Trophoblast cell (in vitro differentiated cells and primary cell): ENCODE results near the gene ING3.

Experiments
- DNase-seq, 2 donors: peaks; one replicate each; pipeline ENCODE4 v3.0.0-alpha.2; 2016
- H2AFZ ChIP-seq: 2 replicates; pipeline ENCODE4 v1.6.1; 2013; ENCODE audit warnings: low read length, moderate library complexity, mild to moderate bottlenecking; ENCODE audit not compliant: insufficient read depth, poor library complexity
- H2AK5ac ChIP-seq: 2 replicates; pipeline ENCODE4 v1.6.1; 2013; ENCODE audit warnings: mild to moderate bottlenecking, low read length
- H2BK120ac ChIP-seq: 2 replicates; pipeline ENCODE4 v1.6.1; 2013; ENCODE audit warnings: low read length, mild to moderate bottlenecking, moderate library complexity; ENCODE audit not compliant: insufficient read depth, poor library complexity
- H2BK12ac ChIP-seq: 2 replicates; pipeline ENCODE4 v1.6.1; 2013; ENCODE audit warnings: mild to moderate bottlenecking, low read length, moderate library complexity
- H2BK5ac ChIP-seq: 2 replicates; pipeline ENCODE4 v1.6.1; 2013; ENCODE audit warnings: low read length, low read depth, moderate library complexity, mild to moderate bottlenecking; ENCODE audit not compliant: poor library complexity
- H3K14ac ChIP-seq: 2 replicates; pipeline ENCODE4 v1.6.1; 2013; ENCODE audit warnings: mild to moderate bottlenecking, low read length
- H3K18ac ChIP-seq: 2 replicates; pipeline ENCODE4 v1.6.1; 2013; ENCODE audit warnings: mild to moderate bottlenecking, low read length
- H3K23ac ChIP-seq: 2 replicates; pipeline ENCODE4 v1.6.1; 2013; ENCODE audit warnings: low read length
- H3K27ac ChIP-seq: 2 replicates; pipeline ENCODE4 v1.5.1; 2013; ENCODE audit warnings: low read depth, mild to moderate bottlenecking, inconsistent platforms, low read length, moderate library complexity
- H3K27me3 ChIP-seq: 2 replicates; pipeline ENCODE4 v1.6.1; 2013; ENCODE audit warnings: inconsistent platforms, mild to moderate bottlenecking, low read length, moderate library complexity; ENCODE audit not compliant: insufficient read depth
- H3K36me3 ChIP-seq, 2 experiments: 1 replicate in 1 of 2; 2 replicates in 1 of 2; pipeline ENCODE4 v1.6.1; 2013; ENCODE audit warnings: low read length in 2 of 2, mild to moderate bottlenecking in 2 of 2, moderate library complexity in 1 of 2; ENCODE audit not compliant: insufficient read depth in 2 of 2, control insufficient read depth in 1 of 2
- H3K4ac ChIP-seq: 2 replicates; pipeline ENCODE4 v1.6.1; 2013; ENCODE audit warnings: low read depth, mild to moderate bottlenecking, low read length, moderate library complexity
- H3K4me1 ChIP-seq, 2 experiments: 1 replicate in 1 of 2; 2 replicates in 1 of 2; pipeline ENCODE4 v1.6.1; 2013; ENCODE audit warnings: low read length in 2 of 2, mild to moderate bottlenecking in 2 of 2, moderate library complexity in 1 of 2; ENCODE audit not compliant: insufficient read depth in 2 of 2, control insufficient read depth in 1 of 2
- H3K4me2 ChIP-seq: 2 replicates; pipeline ENCODE4 v1.6.1; 2013; ENCODE audit warnings: inconsistent platforms, mild to moderate bottlenecking, low read length, moderate library complexity
- H3K4me3 ChIP-seq: 2 replicates; pipeline ENCODE4 v1.5.1; 2013; ENCODE audit warnings: mild to moderate bottlenecking, low read depth, low read length, inconsistent platforms
- H3K79me1 ChIP-seq: one replicate; pipeline ENCODE4 v1.6.1; 2013; ENCODE audit warnings: low read length
- H3K79me2 ChIP-seq: 2 replicates; pipeline ENCODE4 v1.6.1; 2013; ENCODE audit warnings: low read length, mild to moderate bottlenecking; ENCODE audit not compliant: control insufficient read depth, insufficient read depth, poor library complexity
- H3K9ac ChIP-seq: 2 replicates; pipeline ENCODE4 v1.6.1; 2013; ENCODE audit warnings: mild to moderate bottlenecking, low read length
- H3K9me3 ChIP-seq: 2 replicates; pipeline ENCODE4 v1.6.1; 2013; ENCODE audit warnings: low read depth, mild to moderate bottlenecking, control low read depth, inconsistent platforms, low read length; ENCODE audit not compliant: insufficient read depth
- H4K12ac ChIP-seq: 2 replicates; pipeline ENCODE4 v1.6.1; 2013; ENCODE audit warnings: low read depth, mild to moderate bottlenecking, low read length, moderate library complexity
- H4K8ac ChIP-seq: 2 replicates; pipeline ENCODE4 v1.6.1; 2013; ENCODE audit warnings: low read depth, mild to moderate bottlenecking, low read length, moderate library complexity
- H4K91ac ChIP-seq: one replicate; pipeline ENCODE4 v1.6.1; 2013; ENCODE audit warnings: low read depth, mild to moderate bottlenecking, low read length, moderate library complexity
- WGBS: extraction: QIAGEN DNeasy Blood & Tissue Kit; methylation state at CpG from one replicate; pipeline ENCODE4 v1.1.7; 2013; ENCODE audit warnings: missing lambda C conversion rate; ENCODE audit not compliant: insufficient read length, insufficient coverage; ENCODE audit errors: extremely low coverage; 5-methylcytosine and 5-hydroxymethylcytosine counted together

ING3 gene

DNA sequence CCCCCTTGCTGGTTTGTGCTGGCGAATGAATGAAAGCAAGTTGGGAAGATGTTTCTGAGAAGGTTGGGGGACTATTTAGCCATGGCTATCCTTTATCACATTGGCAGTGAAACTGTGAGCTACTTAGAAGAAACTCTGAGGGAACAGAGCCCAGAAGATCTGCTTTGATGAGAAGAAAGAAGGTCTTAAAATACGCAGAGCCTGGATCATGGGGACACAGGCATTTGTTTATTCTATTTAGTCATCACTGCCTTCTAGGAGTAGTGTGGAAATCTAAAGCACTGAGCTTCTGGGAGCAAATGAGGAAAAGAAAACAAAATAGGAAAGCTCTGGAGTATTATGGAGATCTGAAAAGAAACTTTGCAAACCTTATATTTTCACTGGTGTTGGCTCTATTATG lies 66.4 kb downstream of the ING3 start:
- H3K9ac ChIP-seq = no peak overlapping the region
- H4K91ac ChIP-seq = no peak overlapping the region
- no peaks in the 10 kb centered on the region for H3K79me2 ChIP-seq
- no peaks in the 10 kb centered on the region for H3K79me1 ChIP-seq
- H3K27ac ChIP-seq = no peak overlapping the region
- no peaks in the 10 kb centered on the region for H3K27me3 ChIP-seq
- no peak overlapping the region for H2BK5ac ChIP-seq
- H3K4me2 ChIP-seq = no peak overlapping the region
- no peak for DNase-seq
- H3K4me1 ChIP-seq = no peaks in the 10 kb centered on the region
- no peak overlapping the region for H3K14ac ChIP-seq
- no peaks in the 10 kb centered on the region for H3K36me3 ChIP-seq
- peak overlapping the region; percentile 58 for H3K23ac ChIP-seq
- H2BK12ac ChIP-seq = no peak overlapping the region
- no peak overlapping the region for H2BK120ac ChIP-seq
- no peak overlapping the region for H4K8ac ChIP-seq
- WGBS = no CpG with 5 or more reads among the region's 2 CpGs
- no peak overlapping the region for H4K12ac ChIP-seq
- H3K9me3 ChIP-seq = no peaks in the 10 kb centered on the region
- no peak overlapping the region for H3K4me3 ChIP-seq
- H2AK5ac ChIP-seq = no peak overlapping the region
- H3K18ac ChIP-seq = no peak overlapping the region
- H2AFZ ChIP-seq = no peak overlapping the region
- H3K4ac ChIP-seq = no peak overlapping the region

GRCh38 chr7:121017586-121017985 lies 67.0 kb downstream of the ING3 start:
- Histone ChIP-seq H3K18ac (no peak overlapping the region), H2AK5ac (no peak overlapping the region), H2BK12ac (no peak overlapping the region), H3K23ac (no peak overlapping the region), H3K9ac (no peak overlapping the region), H3K4me1 (no peaks in the 10 kb centered on the region), H4K8ac (no peak overlapping the region), H3K14ac (no peak overlapping the region), H3K4me3 (no peak overlapping the region), H2BK5ac (no peak overlapping the region), H3K9me3 (no peaks in the 10 kb centered on the region), H4K91ac (no peak overlapping the region), H3K27ac (no peak overlapping the region), H3K27me3 (no peaks in the 10 kb centered on the region), H3K79me1 (no peaks in the 10 kb centered on the region), H2AFZ (no peak overlapping the region), H3K36me3 (no peaks in the 10 kb centered on the region), H3K4ac (no peak overlapping the region), H4K12ac (no peak overlapping the region), H3K4me2 (no peak overlapping the region), H2BK120ac (no peak overlapping the region), H3K79me2 (no peaks in the 10 kb centered on the region)
- no peak for DNase-seq
- WGBS = no CpG with 5 or more reads among the region's 1 CpG

- H3K27ac ChIP-seq = no peak overlapping the region
- WGBS = no CpG with 5 or more reads among the region's 2 CpGs
These were observed 68.4 kb downstream of the ING3 start for GRCh38 chr7:121019018-121019417.

GRCh38 chr7:121020249-121020988 lies 69.8 kb downstream of the ING3 start:
- Histone ChIP-seq H3K79me1 (no peaks in the 10 kb centered on the region), H3K27ac (no peak overlapping the region), H2BK120ac (no peak overlapping the region), H4K91ac (no peak overlapping the region), H3K18ac (no peak overlapping the region), H2BK5ac (no peak overlapping the region), H3K14ac (no peak overlapping the region), H3K4me2 (no peak overlapping the region), H2BK12ac (no peak overlapping the region), H3K4ac (no peak overlapping the region), H3K23ac (no peak overlapping the region), H3K27me3 (no peaks in the 10 kb centered on the region), H3K9me3 (no peaks in the 10 kb centered on the region), H3K79me2 (no peaks in the 10 kb centered on the region), H2AK5ac (no peak overlapping the region), H3K4me1 (no peaks in the 10 kb centered on the region), H3K4me3 (no peak overlapping the region), H3K36me3 (no peaks in the 10 kb centered on the region), H3K9ac (no peak overlapping the region), H4K8ac (no peak overlapping the region), H4K12ac (no peak overlapping the region), H2AFZ (no peak overlapping the region)
- no CpG with 5 or more reads among the region's 1 CpG for WGBS
- DNase-seq = peak in 1 of 2 donors; percentile 66

More at GRCh38 chr7:121019018-121019417, 68.4 kb downstream of the ING3 start:
- Histone ChIP-seq H3K4me2 (no peak overlapping the region), H3K14ac (no peak overlapping the region), H3K79me1 (no peaks in the 10 kb centered on the region), H2AFZ (no peak overlapping the region), H3K36me3 (no peaks in the 10 kb centered on the region), H4K91ac (no peak overlapping the region), H3K27me3 (no peaks in the 10 kb centered on the region), H3K4me1 (no peaks in the 10 kb centered on the region), H3K4ac (no peak overlapping the region), H2BK120ac (no peak overlapping the region), H3K9me3 (no peaks in the 10 kb centered on the region), H3K79me2 (no peaks in the 10 kb centered on the region), H4K8ac (no peak overlapping the region), H3K18ac (no peak overlapping the region), H3K23ac (no peak overlapping the region), H2BK12ac (no peak overlapping the region), H2BK5ac (no peak overlapping the region), H2AK5ac (no peak overlapping the region), H4K12ac (no peak overlapping the region), H3K9ac (no peak overlapping the region), H3K4me3 (no peak overlapping the region)
- peak in 1 of 2 donors; percentile 29 for DNase-seq
